NCI-H2196 treated with DMSO at 0.1 percent for 48 hours (cell line): Measurements from ENCODE around the gene MRPL1.

ENCODE experiments used
- DNase-seq: peaks from one replicate; lab custom pipeline; 2025; ENCODE audit not compliant: unreplicated experiment; lab: John Stamatoyannopoulos, UW

Gene MRPL1

DNA sequence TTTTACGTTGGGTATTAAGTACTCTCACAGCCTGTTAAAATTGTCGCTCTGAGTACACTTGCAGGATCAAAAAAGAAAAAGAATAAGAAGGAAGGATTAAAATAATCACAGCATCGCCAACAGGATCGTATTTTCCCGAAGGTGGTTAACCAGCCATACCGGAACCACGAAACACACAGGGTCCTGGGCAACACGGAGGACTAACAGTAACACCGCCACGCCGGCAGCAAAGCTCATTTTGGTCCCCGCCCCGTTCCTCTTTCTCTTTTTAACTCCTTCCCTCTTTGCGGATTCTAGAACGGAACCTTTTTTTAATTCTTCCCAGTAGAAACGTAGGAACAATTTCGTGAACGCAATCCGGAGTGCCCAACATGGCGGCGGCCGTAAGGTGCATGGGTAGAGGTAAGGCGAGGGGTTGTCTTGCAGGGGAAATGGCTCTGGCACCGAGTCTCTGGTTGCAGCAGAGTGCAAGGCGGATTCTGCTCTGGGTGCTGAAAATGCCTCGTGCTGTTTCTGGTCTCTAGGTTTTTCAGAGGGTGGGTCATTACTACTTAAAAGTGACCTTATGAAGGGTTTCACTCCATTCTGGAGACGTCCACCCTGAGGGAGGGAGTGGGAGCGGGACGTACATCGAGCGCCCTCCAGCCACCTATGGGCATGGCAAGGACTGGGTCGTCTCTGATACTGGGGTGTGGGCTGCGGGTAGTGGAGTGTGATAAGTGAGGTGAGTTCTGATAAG, at the start of gene MRPL1:
Gene MRPL1, plus strand, starts transcription at position 353 of the 739 bp plus-strand sequence. Its CDS starts 19 bp downstream, at position 372.
- peak; percentile 81 for DNase-seq

DNA sequence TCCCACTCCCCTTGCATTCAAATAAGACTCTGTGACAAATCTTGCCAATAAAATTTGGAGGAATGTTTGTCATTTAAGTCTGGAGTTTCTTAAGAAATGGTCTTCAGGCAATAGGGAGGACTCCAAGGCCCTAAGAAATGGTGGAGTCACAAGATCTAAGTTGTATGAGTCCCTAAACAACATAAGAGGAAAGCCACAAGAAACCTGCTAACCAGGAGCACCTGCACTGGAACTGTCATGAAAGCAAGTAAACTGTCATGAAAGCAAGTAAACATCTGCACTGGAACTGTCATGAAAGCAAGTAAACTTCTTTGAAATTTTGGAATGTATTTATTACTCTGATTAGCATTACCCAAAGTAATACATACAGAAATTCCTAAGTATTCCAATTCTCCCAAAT, 47.0 kb upstream of the MRPL1 start:
- DNase-seq, result no peak

DNA sequence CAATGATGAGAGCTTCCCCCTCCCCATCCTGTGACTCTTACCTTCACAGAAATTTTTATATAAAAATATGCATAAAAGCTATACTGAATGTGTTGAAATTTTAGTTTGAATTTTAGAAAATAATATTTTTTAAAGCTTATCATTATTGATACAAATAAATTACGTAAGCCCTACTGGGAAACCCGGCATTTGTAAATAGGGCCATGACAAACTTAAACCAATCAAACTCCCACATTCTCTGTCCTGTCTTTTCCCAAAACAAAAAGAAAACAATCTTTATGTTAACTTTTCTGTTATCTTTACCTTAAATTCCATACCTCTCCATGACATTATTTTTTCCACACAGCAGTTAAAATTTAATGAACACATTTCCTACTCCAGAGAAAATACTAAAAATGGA, 46.1 kb upstream of the MRPL1 start:
- DNase-seq, result no peak

DNA sequence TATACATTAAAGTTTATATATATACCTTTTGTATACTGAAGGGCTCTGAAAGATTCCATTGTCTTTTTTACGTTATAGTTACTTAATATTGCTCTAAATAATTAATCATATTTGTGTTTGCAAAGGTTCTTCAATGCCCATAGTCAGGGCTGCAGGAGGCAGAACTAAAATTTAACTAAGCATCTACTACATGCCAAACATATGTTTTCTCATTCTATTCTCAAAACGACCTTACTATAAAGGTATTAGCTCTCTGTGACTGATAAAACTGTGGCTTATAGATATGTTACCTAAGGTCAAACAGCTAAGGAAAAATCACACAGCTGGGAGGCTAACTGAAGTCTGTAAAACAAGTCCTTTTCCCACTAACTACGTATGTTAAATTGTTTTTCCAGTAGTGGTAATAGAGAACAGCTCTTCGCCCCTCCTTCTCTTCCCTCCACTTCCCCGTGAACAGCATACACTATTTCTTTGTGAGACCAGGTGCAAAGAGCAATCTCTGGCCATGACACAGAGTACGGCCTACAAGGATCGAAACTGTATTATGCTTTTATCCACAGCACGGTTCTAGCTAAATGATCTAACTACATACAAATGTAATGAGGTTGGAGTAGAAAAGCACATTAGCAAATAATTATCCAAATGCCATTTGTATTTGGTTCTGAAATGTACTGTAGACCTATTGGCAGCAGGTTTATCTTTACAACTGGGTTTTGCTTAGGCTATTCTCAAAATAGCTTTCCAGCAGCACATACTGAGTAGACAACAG, 45.1 kb upstream of the MRPL1 start:
- no peak for DNase-seq

DNA sequence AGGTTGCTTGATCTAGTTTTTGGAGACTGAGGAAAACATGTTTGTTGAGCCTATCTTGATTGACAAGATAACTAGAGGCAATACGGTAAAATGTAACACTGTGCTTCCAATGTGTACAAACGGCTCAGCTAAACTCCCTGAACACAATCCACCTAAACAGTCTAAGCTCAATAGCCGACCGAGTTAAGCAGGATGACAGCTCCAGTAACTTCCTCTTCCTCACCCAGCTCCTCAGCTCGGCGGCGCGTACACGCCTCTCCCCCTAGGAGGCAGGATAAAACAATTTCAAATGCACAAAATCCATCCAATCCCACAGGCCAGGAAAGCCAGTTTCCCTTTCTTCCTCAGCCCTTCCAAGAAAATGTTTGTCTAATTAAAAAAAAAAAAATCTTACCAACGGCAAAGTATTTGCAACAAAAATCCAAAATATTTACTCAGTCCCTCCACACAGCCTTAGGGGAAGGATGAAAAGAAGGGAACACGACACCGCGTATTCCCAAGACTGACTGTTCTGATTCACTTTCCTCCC, 44.5 kb upstream of the MRPL1 start:
- DNase-seq, result peak; percentile 46

DNA sequence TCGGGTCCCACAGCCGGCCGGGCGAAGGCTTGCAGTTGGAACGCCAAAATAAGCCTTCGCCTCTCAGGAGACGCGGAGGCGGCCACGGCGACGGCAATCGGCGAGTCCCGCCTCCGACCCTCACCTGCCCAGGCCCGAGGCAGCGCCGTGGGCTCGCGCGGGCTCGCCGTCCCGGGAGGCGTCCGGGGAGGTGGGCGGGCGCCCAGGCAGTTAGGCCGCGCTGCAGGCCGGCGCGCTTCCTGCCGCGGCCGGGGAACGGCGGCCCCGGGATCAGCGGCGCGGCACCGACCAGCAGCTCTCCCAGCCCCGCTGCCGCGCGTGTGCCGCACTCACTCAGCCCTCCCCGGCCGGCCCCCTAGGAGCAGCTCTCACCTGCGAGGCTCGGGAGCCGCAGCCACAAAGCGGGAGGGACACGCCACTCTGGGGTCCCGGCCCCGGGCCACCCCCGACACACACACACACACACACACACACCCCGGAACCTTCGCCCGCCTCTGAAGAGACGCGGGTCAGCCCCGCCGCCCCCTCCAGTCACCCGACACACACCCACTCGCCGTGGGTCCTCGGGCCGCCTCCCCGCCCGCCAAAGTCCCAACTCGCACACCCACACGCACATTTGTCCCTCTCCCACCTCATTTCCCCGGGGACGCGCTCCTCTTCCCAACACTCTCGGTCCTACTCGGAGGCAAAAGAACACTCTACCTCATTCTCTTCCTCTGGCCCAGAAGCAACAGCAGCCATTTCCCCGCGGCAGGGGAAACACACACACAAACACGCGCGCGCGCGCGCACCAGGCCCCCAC, 43.8 kb upstream of the MRPL1 start, which contains the start of gene CNOT6L:
Gene CNOT6L, minus strand, starts transcription at position 767 of the 802 bp plus-strand sequence. Its CDS starts 60 bp downstream, at position 707.
- no peak for DNase-seq

DNA sequence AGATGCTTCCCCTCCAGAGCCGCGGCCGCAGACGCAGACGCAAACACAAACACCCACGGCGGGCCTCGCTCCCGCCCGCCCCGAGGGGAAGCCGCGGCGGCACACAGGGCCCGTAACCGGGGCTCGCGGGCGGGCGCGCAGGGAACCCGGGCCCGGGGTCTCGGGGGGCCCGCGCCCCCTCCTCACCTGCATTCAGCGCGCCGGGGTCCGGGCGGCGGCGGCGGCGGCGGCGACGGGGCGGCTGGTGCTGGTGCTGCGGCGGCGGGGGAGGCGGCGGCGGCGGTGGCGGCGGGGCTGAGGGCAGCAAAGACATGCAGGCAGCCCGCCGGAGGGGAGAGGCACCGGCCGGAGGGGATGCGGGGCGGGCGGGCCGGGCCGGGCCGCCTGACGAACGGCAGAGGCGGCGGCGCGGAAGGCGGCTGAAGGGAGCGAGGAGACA, 43.2 kb upstream of the MRPL1 start:
- DNase-seq, result no peak

DNA sequence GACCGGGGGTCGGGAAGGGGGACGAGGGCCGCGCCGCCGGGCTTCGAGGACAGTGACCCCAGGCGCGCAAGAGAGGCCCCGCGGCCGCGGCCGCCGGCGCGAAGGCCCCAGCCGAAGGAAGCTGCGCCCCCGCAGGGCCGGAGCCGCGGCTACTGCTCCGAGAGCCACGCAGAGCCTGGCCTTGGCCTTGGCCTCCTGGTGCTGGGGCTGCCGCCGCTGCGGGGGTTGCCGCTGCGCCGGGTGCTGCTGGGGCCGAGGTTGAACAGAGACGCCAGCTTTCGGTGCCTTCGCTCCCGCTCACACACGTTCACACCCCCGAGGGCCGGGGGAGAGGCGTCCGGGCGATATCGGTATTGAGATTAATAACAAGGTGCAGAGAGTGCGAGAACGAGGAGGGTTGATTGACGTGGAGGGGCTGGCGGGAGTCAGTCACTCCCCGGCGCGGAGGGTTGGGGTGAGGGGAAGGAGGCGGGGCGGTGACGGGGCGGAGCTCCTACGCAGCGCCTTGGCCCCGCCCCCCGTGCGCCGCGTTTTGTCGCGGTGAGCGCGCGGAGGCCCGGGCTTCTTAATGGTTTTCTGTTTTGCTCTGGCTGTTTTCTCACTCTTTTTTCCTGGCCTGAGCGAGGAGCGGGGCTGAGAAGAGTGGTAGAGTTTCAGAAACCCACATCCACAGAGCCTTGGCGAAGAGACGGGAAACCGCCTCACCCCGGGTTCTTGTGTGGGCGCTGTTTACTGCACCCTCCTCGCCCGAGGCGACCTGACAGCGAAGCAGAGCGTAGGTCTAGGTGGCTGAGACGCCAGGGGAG, 42.6 kb upstream of the MRPL1 start:
- peak; percentile 44 for DNase-seq

DNA sequence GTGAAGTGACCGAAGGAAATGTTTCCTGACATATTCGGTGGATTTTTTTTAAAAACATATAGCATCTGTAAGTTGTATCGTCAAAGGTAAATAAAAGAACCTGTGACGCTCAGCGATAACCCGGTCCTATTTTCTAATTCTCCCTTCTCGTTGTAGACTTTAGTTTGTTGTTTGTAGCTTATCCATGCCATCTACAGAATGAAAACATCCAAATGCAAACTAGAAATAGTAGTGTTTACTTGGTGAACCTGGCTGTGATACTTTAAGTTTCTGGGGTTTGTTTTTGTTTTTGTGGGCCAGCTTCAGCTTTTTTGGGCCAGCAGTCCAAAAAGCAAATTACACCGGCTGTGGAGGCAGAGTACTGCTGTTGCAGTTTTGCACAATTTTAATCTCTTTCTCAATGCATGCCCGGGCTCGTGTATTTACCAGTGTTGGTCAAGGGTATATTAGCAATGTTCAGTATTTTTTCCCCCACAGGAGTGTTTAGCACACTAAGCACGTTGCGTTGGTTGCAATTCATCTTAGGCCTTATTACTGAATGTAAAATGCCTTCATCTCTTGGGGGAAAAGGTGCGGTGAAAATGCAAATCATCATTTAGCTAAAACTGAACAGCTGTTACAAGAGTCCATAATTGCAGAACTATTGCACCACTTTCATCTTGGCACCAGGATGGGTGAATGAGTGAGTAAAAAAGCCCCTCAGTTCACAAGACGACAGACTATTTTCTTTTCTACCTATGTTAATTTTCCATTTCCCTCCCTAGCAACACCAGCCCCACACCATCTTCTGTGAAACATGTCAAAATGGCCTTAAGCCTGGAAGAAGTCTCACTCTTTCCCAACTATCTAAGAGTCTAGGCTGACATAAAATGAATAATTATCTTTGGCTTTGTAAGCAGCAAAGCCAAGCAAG, 41.7 kb upstream of the MRPL1 start:
- DNase-seq, result no peak

DNA sequence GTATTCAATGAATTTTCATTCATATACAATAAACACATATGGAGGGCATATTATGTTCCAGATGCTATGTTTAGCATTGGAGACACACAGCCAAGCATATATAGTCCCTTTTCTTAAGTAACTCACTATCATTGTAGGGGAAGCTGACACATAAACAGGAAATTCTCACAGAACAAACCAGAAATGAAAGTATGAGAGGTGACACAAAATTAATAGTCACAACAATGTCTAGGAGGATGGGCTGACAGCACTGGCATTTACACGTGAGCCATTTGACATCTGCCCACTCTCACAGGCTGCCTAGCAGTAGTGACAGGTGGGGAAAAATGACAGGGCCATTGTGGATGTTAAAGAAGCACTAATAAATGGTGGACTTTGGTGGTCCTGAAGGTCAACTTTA, 40.9 kb upstream of the MRPL1 start:
- no peak for DNase-seq

DNA sequence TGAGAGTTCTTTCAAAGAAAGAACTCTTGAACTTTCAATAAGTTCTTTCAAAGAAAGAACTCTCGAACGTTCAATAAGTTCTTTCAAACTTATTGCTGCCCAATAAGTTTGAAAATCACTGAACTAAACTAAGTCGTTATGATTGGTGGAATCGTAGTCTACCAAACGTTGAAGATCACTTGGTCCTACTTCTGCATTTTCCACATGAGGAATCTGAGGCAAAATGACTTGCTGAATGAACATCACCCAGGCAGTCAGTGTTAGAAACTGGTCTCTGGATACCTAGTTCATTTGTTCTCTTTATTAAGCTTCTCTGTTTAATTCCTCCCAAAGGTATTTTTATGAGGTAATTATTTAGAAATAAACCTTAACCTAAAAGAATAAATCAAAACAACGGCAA, 36.4 kb upstream of the MRPL1 start:
- no peak for DNase-seq

DNA sequence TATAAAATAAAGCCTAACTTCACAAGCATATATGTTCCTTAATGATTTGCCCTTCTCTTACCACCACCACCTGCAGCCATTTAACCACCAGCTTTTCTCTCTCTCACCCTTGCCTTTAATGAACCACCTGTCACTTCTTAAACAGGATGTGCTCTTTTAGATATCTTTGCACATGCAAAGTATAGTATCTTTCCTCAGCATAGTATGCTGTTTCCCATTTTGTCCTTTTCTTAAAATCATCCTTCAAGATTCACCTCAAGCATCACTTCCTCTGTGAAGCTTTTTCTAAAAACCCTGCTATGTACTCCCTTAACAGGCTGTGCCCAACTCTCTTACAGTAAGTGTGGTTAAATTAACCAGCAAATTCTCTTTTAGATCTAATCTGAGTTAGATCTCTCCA, 35.3 kb upstream of the MRPL1 start:
- no peak for DNase-seq

DNA sequence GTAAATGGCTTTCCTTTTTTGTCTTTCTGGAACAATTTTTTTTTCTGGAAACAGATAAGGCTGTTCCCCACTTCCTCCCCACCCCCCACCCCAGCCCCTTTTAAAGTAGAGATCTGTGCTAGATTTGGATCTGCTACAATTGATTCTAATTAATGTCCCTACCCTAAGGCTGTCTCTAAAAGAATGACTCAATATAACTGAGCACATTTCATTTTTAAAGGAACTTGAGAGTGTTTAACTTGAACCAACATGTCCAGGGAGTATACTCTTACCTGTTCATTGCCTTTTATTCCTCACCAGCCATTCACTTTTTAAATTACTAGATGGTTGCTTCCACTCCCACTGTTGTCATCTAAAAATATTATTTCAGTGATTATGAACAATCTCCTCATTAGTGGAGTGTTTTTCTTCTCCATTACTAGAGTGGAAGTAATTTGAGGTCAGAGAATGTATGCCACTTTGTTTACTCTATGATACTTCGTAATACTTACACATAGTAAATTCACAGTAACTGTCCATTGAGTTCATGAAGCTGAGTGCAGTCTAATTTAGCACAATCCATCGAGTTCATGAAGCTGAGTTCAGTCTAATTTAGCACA, 29.4 kb upstream of the MRPL1 start:
- no peak for DNase-seq

DNA sequence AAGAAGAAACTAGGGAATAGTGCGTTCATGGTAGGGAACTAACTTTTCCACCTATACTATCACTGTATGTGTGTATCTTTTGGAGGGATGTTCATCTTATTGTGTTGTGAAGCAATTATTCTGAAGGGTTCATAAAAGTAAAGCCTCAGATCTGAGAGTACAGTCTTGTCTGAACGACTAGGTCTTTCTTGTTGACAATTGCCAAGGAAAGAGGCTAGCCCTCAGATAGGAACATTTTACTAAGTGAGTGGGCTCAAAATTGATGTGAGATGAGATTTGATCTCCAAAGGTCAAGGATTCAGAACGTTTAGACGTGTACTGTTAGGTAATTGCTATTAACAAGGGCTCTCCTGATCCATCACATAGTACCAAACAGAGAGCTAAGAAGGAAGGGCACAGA, 28.2 kb upstream of the MRPL1 start:
- DNase-seq, result no peak

DNA sequence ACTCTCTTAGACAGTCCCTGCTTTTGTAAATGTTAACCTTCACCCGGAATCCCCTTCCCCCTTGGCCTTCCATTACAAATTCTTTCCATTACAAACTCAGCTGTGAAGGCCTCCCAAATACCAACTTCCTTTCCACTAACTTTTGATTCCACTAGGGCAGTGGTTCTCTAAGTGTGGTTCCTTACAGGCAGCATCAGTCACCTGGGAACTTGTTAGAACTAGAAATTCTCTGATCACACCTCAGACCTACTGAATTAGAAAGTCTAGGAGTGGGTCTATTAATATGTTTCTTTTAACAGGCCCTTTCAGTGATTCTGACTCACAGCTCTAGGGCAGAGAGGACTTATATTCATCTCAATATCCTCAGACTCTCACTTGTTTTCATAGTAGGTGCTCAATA, 19.0 kb upstream of the MRPL1 start:
- no peak for DNase-seq

DNA sequence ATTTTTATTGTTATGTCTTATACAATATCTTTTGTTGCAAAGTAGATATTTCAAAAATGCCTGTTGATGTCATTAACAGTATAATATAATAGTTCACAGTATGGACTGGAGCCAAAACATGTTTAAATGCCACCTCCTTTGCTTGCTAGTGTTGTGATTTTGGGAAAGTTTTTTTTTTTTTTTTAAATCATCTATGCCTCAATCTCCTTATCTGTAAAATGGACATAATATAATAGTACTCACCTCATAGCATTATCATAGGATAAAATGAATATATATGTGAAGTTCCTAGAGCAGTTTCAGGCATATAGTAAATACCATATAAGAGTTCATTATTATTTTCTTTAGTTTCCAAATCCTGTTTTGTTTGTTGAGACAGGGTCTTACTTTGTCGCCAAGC, 18.3 kb upstream of the MRPL1 start:
- no peak for DNase-seq

DNA sequence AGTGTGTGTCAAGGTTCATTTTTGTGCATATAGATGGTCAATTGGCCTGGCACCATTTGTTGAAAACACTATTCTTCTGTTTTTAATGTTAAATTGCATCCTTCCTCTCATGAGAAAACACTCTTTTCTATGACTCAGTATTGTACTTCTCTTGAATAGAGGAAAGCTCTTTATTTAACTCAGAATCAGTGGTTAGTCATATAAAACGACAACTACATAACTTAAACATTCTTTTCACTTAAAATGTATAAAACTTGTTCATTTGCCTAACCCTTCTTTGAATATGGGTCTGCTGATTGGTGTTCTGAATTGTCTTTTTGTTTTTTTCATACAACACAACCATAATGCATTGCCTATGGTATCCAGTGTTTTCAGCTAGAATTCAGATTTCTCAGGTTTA, 17.2 kb upstream of the MRPL1 start:
- DNase-seq, result no peak

DNA sequence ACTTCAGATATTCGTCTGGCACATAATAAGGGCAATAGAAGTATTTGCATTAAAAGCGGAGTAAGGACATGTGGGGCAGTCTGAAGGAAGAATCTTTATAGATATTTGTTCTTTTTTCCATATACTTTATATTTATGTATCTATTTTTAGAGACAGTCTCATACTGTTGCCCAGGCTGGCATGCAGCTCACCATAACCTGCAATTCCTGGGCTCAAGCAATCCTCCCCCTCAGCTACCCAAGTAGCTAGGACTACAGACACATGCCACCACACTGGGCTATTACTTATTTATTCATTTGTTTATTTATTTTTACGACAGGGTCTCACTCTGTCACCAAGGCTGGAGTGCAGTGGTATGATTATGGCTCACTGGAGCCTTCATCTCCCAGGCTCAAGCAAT, 16.7 kb upstream of the MRPL1 start:
- DNase-seq, result no peak

DNA sequence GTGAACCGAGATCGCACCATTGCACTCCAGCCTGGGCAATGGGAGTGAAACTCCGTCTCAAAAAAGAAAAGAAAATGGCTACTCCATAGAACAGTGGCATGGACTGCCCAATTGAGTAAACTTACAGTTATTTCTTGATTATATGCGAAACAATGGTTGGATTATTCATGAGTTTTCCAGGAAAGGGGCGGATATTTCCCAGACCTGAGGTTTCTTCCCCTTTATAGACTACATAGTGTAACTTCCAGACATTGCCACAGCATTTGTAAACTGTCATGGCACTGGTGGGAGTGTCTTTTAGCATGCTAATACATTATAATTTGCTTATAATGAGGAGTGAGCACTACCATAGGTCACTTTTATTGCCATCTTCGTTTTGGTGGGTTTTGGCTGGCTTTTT, 14.1 kb upstream of the MRPL1 start:
- DNase-seq, result no peak
